NCI-H69 (cell line): ENCODE data around the gene UNC13B.
A peak's percentile ranks its signal among the peaks of the same experiment; 100 is the strongest.
"Not testable (repeated sequence)": the region's sequence is repeated elsewhere in the genome, so short reads cannot be mapped to it uniquely, and the experiment has no call there.

Experiments
- DNase-seq: peaks from one replicate; lab custom pipeline; 2025; lab: John Stamatoyannopoulos, UW

The UNC13B gene

GRCh38 chr9:35226651-35227050, 64.8 kb downstream of the UNC13B start:
- DNase-seq, result peak; percentile 86

- peak; percentile 38 for DNase-seq
Measured at GRCh38 chr9:35227284-35227683, 65.5 kb downstream of the UNC13B start.

DNA sequence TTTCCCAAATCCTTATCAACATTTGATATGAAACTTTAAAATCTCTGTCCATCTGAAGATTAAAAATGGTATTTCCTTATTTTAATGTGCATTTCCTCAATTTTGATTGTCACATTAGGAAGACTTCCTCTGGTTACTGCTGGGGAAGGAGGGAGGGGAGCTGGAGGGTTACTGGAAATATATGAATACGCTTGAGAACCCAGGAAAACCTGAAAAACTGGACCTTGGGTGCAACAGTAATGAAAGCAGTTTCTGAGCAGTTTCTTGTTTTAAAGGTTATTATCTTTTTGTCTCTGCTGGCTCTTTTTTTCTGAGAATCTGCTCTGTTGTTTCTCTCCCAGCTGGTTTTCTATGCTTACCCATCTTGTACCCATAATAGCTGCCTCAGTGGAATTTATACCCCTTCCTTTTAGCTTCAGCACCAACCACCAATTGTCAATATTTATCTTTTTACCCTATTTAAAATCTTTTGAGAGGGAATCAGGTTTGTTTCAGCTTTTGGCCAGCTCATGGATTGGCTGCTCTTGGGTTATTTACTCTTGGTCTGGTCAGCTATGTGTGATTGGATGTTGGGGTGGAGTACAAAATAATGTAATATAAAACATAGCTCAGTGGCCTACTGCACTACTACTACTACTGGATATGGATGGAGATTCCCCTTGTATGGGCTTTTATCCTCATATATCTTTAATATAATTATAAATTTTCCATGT, 67.4 kb downstream of the UNC13B start:
- DNase-seq, result peak; percentile 10

GRCh38 chr9:35229779-35230143, 68.0 kb downstream of the UNC13B start:
- DNase-seq, result no peak

- DNase-seq, result peak; percentile 22
Measured at GRCh38 chr9:35232867-35233544, 71.2 kb downstream of the UNC13B start.

DNA sequence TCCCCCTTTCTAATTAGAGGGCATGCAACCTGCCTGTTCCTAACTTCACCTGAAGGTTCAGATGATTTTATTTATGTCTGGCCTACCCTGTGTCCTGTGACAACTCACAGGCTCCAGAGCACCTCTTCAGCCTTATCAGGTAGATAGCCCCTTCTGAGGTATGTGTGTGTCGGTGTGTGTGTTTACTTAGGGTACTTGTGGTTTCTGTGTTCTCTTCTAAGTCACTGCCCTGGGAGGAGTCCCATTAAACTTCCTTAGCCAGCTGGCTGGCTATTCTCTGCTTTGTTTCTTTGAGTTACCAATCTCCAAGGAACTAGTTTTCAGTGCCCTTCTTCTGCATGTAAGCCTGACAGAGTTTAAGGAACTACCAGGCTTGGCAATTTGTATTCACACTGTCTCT, 74.9 kb downstream of the UNC13B start:
- DNase-seq, result no peak

GRCh38 chr9:35237311-35237710, 75.5 kb downstream of the UNC13B start:
- peak; percentile 9 for DNase-seq

GRCh38 chr9:35245945-35246344, 84.1 kb downstream of the UNC13B start:
- DNase-seq, result not testable (repeated sequence)

GRCh38 chr9:35253075-35253474, 91.3 kb downstream of the UNC13B start:
- DNase-seq, result no peak

- peak; percentile 87 for DNase-seq
Measured at GRCh38 chr9:35254237-35254636, 92.4 kb downstream of the UNC13B start.

- peak; percentile 62 for DNase-seq
Measured at GRCh38 chr9:35254984-35255857, 93.4 kb downstream of the UNC13B start.

GRCh38 chr9:35257986-35258659, 96.3 kb downstream of the UNC13B start:
- DNase-seq, result no peak

- peak; percentile 77 for DNase-seq
Measured at GRCh38 chr9:35258660-35259474, 97.1 kb downstream of the UNC13B start.

DNA sequence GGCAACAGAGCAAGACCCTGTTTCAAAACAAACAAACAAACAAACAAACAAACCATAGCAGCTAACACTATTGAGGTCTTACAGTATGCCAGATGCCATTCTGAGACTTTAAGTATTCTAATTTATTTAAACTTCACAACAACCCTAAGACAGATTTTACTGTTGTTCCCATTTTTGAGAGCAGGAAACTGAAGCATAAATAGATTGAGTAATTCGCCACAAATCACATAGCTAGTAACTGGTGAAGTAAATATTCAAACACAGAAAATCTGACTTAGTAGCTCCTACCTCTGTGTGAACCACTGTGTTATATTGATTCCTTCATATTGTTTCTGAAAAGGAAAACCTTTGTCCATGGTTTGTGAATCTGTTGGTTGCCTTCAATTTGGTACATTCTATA, 98.4 kb downstream of the UNC13B start:
- DNase-seq, result no peak

- DNase-seq, result no peak
Measured at GRCh38 chr9:35262064-35262463, 100.3 kb downstream of the UNC13B start.

GRCh38 chr9:35267710-35268109, 105.9 kb downstream of the UNC13B start:
- DNase-seq, result no peak

GRCh38 chr9:35269919-35270318, 108.1 kb downstream of the UNC13B start:
- no peak for DNase-seq

DNA sequence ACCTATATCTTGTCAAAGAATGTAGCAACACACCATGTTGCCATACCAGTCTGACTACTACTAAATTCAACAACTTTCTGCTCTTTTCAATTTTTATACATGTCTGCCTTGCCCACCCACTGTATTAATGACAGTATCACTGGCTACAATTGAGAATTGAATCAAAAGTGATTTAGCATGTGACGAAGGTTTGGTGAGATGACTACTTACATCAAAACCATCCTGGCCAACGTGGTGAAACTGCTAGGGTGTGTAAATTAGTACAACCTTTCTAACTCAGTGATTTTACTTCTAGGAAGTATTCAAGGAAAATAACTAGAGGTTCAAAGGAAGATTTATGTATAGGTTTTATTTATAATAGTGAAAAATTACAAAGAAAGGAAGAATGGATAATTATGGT, 109.8 kb downstream of the UNC13B start:
- DNase-seq, result no peak

DNA sequence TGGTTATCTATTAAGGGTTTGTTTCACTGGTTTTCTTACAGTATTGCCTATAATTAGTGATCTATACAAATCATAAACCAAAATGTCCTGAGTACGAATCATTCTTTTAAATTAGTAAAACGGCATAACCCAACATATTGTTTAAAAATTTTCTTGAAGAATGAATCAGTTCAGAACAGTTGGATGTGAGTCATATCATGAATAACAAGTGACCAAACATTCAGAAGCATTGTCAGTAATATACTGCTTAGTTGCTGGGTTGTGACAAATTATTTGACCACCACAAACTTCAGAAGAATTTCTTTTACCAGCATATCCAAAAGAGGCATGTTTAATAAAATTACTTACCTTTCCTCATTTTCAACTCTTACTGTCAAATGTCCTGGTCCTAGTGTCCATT, 111.2 kb downstream of the UNC13B start:
- DNase-seq, result no peak

- DNase-seq, result no peak
Measured at GRCh38 chr9:35273591-35273990, 111.8 kb downstream of the UNC13B start.

DNA sequence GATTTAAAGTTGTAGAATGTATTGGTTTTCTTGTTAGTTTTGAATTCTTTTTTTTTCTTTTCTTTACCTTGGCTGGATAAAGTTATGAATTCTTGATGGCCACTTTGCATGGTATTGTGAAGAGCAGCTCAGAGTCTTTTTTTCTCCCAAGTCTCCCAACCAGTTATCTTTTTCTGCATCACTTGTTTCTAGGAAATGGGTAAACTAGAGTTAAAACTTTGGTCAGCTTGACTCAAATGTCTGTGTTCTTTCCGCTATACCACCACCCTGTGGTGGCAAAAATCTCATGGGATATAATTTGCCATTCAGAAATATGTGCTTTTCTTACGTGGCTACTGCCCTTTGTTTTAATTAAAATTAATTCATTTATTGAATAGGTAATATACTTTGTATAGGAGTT, 113.2 kb downstream of the UNC13B start:
- DNase-seq, result no peak
